HG03196 (cell line): ENCODE measurements around the gene ZCCHC14.

Source experiments
- ATAC-seq: cut with Tn5 transposase; IDR thresholded peaks from one replicate; pipeline ENCODE4 v1.9.1; 2021; ENCODE audit not compliant: unreplicated experiment

Gene ZCCHC14

DNA sequence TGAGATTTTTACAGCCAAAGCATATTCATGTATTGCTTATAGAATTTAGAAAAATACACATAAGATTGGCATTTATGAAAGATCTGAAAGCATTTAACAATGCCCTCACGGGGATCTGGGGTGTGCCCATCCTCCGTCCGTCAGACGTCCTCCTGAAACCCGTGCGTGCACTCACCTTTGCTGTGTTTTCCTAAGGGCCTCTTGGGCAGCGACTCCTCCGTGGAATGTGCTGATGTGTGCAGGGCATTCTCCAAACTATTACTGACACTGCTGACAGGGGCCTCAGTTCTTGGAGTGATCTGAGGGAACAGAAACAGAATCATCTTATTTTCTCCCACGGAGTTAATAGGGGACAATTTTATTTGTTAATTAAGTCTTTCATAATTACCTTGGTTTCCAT is 33.0 kb downstream of the ZCCHC14 start:
- ATAC-seq: no peak

DNA sequence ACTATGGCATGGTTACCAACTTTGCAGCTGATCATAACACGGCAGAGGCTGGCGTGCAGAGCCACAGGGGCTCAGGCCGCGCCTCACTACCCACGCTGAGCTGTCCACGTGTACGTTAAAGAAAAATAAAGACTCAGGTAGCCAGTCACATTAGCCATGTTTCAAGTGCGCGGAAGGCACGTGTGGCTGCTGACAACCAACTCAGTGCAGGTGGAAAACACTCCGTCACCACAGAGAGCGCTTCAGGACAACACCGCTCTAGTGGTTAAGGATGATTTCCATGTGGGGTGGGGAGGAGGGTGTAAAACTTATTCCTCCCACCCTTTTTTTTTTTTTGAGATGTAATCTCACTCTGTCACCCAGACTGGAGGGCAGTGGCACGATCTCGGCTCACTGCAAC is 33.8 kb downstream of the ZCCHC14 start:
- ATAC-seq: no peak

DNA sequence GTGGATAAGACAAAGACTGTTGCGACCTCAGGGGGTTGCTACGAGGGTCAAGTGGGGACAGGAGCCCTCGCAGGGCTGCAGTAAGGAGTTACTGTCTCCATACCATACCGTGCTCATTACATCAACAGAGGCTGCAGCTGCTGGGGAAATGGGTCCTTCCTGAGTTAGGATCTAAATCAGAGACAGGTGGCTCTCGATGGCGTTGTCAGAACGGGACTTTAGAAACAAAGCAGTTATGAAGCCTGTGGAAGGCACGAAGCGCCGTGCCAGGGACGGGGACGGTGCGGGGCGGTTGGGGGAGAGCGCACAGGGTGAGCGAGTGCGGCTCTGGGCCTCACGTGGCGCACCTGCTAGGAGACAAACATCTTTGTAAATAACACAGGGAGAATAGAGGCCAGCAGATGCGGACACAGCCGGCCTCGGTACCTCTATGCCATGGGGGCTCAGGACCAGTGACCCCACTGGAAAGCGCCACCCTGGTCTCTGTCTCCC is 34.4 kb downstream of the ZCCHC14 start:
- ATAC-seq: no peak

DNA sequence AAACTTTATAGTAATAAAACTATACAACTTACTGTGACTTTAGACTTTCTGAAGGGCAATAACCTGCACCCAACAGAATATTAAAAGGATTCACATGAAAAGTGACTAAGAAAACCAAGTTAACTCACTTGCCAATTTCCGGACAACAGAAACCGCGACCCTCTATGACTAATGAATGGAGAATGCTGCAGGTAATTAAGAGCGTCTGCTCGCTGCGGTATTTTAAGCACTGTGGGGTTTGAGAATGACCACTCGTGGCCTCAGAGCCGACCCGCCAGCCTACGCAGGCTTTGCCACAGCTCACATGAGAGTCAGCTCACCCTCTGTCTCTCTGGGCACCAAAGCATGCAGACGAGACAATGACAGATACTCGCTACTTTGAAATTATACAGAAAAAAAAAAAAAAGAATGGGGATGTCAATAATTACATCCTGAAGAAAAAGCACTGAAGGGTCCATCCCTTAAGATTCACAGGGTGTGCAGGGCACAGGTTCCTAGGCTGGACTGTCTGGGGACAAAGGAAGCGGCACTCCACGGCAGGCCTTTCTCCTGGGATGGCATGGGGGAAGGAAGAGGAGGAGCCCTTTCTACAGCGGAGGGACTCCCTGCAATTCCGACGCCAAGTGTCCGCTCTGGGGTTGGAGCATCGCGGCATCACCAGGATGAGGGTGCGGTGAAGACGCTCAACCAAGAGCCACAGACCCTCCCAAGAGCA is 35.0 kb downstream of the ZCCHC14 start:
- ATAC-seq: no peak

DNA sequence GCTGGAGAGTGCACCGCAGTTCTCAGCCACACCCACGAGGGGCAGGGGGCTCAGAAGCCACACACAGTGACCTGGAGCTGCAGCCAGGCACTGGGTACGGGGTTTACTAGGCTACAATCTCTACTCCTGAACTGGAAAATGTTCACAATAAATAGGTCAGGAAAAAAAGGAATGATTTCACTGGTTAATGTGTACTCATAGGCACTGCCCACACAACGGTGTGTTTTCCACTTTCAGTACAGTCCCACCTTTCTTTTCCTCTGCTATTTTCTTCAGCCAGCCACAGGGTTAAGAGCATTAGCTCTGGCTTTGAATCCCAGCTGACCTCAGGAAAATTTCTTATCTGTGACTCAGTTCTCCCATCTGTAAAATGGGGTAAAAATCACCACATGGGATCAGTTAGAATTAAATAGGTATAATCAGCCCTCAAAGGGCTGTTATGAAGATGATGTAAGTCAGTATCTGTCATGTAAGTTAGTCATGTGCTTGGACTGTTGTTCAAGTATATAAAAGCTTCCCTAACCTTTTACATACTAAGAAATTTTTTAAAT is 35.7 kb downstream of the ZCCHC14 start:
- ATAC-seq: no peak

DNA sequence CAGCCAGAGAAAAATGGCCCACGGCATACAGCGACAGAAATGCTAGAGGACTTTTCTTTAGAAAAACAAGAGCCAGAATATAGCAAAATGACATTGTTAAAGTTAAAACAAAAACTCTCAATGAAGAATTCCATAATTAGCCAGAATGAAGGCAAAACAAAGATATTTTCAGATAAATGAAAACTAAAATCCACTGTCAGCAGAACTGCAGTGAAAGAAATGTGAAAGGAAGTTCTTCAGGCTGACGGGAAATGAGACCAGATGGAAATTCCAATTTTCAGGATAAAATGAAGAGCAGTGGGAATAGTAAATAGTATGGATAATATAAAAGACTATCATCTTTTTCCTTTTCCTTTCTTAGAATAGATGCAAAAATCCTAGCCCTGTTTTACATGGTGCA is 38.4 kb downstream of the ZCCHC14 start:
- no peak for ATAC-seq

DNA sequence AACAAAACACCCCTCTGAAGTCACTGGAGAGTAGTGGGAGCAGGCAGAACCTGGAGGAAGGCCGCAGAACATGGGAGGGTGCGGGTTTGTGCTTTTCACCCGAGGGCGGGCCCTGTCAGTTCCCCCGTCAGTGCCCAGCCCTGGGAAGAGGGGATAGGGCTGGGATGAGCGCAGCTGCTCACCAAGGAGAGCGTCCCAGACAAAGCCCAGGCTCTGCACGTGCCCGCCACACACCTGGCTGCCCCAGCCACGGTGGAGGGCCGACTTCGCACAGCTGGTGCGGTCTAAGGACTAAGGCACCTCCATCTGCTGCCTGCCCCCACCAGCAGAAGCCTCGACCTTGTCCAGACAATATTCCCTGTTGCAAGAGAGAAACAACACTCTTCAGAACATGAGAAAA is 39.5 kb downstream of the ZCCHC14 start:
- no peak for ATAC-seq

DNA sequence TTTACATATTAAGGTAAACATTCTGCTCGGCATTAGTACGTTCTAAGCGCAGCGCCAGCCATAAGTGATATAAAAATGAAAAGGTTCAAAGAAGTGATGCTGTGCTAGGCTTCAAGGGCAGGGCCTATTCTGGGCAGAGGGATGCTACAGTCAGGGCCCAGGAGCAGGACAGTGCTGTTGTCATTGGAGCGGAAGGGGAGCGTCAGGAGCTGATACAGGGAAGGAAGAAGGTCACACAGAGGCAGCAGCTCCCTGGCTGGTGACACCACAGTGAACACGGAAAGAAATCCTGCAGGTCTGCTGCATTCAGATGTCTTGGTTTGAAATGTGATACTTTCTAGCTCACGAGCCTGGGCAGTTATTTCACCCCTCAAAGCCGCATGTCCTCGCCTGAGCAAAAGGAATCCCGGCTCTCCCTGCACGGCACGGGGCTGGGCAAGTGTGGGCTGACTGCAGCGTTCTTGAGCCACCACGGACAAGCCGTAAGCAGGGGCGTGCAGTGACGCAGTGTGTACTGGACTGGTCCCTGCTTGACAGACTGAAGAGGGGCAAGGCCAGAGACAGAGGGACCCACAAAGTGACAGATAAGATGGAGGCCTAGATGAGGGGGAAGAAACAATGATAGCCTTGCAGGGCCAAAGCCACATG is 41.1 kb downstream of the ZCCHC14 start:
- no peak for ATAC-seq

DNA sequence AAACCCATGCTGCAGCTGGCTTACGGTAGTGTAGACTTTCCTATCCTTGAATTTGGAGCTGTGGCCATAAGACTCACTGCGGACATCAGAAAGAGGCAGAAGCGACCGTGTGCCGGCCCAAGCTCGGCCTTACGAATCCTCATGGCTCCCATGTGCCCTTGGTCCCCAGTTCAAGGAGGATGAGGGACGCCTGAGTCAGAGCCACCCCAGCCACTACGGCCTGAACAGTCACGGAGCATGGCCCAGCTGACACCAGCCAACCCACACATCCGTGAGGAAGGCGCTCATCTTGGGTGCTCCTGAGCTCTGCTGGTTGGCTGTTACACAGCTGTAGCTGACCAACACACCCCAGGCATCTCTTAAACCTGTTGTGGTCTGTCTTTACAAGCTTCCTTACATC is 44.0 kb downstream of the ZCCHC14 start:
- no peak for ATAC-seq

DNA sequence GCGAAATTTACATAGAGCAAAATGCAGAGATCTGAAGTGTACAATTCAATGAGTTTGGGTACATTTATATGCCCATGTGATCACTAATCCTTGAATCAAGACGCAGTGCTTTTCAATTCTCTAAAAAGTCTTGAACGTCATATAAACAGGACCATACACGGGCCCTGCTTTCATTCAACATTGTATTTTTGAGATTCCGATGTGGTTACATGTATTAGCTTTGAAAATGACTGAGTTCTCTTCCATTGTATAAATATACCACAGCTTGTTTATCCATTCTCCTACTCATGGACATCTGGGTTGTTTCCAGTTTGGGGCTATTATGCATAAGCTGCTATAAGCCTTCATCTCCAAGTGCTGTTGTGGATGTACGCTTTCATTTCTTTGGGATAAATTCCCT is 45.5 kb downstream of the ZCCHC14 start:
- no peak for ATAC-seq

DNA sequence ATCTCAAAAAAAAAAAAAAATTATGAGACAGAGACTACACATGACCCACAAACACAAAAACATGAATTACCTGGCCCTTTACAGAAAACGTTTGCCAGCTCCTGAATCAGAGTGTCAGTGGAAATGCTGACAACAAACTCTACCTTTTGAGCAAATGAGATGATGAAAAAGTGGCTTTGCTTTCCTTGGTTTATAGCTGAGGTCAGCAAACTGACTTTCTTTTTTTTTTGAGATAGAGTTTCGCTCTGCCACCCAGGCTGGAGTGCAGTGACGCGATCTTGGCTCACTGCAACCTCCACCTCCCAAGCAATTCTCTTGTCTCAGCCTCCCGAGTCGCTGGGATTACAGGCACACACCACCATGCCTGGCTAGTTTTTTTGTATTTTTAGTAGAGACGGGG is 46.3 kb downstream of the ZCCHC14 start:
- no peak for ATAC-seq

DNA sequence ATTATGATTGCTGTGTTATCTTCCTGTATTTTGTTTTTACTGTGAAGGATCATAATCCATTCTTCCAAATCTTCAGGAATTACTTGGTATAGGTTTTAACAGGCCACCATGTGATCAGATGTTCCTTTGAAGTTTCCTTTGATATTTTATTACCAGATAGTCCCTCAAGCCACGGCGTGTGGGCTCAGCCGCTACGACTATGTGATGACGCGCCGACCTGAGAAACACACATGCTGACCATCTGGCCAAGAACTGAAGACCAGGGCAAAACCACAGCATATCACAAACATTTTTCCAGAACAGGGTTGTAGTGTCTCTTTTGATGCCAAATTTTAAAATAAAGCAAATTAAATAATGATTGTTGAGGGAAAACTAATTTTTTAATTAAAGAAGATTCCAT is 47.3 kb downstream of the ZCCHC14 start:
- no peak for ATAC-seq

DNA sequence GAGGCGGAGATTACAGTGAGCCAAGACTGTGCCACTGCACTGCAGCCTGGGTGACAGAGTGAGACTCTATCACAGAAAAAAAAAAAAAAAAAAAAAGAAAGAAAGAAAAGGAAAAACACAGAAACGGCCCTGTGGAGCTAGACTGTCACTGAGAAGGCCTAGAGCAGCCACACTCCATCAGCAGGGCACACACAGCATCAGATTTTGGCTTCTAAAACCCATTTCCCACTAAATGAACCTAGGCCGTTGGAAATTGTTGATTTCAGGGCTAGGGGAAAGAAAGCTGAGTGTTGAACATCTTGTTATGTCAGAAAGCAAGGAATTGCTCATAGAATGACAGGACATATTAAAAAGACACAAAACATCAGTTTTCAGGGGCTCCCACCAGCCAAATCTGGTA is 48.9 kb downstream of the ZCCHC14 start:
- no peak for ATAC-seq

DNA sequence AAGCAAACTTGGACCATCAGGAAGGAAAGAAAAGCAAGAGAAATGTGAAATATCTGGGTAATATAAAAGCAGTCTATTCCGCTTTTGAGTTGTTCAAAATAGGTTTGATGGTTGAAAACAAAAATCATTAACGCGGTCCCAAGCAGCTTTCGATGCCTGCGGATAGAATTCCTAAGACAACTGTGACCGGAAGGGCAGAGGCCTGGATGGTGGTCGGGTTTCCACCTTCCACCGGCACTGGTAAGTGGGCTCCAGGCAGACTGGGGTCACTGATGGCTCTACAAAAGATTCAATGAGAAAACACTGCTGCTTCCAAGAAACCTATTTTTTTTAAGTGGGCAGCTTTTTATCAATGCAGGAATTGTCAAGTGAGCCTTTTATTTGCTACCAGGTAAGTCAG is 49.8 kb downstream of the ZCCHC14 start:
- no peak for ATAC-seq

DNA sequence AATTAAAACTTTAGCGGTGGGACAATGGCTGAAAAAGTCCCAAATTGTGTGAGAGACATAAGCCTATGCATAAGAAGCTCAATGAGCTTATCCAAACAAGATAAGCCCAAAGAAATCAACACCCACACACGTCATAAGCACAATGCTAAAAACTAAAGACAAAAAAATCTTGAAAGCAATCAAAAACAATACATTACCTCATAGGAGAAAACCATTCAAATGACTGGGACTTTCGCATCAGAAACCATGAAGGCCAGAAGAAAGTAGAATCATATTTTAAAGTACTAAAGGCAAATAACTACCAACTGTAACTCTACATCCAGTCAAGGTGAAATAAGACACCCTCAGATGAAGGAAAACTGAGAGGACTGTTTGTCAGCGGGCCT is 50.2 kb downstream of the ZCCHC14 start:
- ATAC-seq: no peak

DNA sequence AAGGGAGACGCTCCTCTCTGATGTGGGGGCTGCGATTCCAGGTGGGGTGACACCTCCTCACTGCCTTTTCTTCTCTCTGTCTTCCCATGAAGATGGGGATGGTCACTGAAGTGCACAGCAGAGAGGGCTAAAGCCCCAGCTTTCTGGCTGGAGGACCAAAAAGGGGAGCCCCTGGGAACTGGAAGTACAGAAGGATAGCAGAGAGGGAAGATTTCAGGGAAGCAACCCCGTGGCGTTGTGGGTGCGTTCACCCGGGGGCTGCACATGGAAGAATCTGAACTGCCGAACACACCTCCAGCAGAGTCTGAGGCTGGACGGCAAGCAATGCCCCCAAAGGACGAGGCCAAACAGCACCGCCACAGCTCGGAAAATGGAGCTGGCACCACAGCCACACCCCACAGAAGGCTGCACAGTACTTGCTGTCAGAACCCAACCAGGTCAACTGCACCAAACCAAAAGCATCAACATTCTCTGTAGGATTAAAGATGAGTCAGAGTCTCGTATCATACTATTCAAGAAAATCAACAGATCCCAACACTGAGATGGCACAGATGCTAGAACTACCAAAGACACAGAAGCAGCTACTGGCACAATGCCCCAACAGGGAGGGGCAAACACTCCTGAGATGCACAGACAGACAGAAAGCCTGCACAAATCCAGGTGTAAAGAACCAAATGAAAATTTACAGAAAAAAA is 50.8 kb downstream of the ZCCHC14 start:
- no peak for ATAC-seq

DNA sequence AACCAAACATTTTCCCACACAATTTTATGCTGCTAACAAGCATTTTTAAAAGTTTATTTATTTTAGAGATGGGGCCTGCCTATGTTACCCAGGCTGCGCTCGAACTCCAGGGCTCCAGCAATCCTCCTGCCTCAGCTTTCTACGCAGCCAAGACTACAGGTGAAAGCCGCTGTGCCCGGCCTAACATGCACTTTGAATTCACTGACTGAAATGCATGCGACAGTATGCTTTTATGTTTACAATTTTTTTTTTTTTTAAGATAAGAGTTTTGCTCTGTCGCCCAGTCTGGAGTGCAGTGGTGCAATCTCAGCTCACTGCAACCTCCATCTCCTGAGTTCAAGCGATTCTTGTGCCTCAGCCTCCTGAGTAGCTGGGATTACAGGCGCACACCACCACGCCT is 52.9 kb downstream of the ZCCHC14 start:
- ATAC-seq: no peak

DNA sequence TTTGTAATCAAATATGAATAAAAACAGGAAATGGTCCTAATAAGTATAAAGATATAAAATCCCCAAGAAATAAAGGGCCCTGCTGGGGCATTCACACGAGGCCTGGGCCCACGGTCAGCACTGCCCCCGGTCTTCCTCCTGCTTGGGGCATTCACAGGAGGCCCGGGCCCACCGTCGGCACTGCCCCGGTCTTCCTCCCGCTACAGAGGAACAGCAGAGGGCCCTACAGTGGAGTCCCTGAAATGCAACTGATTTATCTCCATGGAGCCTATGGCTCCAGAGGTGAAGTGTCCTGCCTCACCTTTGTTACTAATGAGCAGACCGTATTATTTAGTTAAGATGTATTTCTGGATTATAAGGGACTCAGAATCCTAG is 54.2 kb downstream of the ZCCHC14 start:
- no peak for ATAC-seq

DNA sequence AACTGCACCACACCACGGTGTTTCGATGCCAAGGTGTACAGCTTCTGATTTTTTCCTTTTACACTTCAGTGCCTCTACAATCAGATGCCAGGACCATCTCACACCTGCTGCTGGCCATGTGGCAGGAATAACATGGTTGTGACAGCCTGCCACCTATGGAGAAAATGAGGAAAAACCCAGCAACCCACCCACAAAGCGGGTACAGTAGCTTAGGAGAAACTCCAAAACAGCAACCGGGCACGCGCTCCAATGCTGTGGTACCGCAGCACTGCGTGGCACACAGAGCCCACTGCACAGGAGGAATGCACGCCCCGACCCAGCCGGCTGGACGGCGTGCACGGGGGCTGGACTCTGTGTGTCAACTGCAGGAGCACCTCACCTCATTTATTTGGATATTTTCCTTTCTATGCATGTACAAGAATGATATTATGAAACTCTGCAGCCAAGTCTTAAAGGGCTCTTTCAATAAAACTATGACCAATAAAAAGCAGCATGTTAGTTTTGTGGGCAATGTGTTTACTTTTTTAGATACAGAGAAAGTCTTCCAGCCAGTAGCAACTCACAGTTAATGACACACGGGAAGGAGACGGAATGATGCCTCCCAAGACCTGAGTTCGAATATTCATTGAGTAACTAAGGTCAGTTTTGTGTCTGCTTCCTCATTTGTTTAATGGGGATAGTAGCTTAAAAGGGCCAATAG is 54.8 kb downstream of the ZCCHC14 start:
- ATAC-seq: no peak

DNA sequence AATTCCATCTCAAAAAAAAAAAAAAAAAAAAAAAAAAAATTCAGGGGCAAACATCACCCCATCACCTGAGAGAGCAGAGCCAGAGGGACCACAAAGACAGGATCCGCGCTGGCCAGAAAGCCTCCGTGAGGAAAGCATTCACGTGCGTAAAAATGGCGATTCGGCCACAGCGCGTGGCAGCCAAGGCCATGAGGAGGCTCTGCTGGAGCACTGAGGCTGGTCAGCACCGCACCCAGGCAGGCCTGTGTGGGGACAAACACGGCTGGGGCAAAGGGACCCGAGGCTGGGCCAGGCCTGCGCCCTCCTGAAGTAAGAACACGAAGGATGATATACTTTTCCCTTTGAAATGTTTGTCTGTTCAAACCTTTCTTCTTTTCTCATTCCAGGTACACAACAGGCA is 55.5 kb downstream of the ZCCHC14 start:
- no peak for ATAC-seq
